GM18498 (cell line): ENCODE measurements around the gene MEGF9.

Experiments
- ATAC-seq: cut with Tn5 transposase; IDR thresholded peaks from one replicate; pipeline ENCODE4 v1.9.1; 2021; ENCODE audit warnings: mild to moderate bottlenecking, moderate library complexity; ENCODE audit not compliant: unreplicated experiment

Gene MEGF9

DNA sequence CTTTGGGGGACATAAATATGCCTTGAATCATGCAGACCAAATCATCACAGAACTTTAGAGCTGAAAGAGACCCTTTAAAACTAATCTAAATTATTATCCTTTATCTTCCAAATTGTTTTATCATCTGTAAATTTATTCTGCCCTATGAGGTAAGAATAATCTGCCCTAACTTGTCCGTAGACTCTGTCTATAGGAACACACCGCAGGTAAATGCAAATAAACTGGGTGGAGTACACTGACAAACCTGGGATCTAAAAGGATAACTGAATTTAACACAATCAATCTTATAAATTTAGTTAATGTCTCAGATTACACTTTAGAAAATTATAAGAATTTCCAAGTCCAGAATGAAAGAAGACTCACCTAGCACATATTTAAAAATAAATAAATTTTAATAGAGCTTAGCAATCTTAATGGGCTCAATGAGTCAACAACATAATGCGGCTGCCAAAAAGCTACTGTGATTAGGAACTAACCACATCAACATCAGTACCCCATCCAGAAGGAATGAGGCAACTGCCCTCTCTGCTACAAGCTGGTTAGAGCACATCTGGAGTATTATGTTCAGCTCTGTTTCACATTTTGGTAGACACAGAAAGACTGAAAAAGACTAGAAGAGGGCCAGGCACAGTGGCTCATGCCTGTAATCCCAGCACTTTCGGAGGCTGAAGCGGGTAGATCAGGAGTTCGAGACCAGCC is 5.6 kb downstream of the MEGF9 start:
- ATAC-seq: no peak

- ATAC-seq: no peak
These were observed 7.1 kb downstream of the MEGF9 start for GRCh38 chr9:120707170-120707569.

DNA sequence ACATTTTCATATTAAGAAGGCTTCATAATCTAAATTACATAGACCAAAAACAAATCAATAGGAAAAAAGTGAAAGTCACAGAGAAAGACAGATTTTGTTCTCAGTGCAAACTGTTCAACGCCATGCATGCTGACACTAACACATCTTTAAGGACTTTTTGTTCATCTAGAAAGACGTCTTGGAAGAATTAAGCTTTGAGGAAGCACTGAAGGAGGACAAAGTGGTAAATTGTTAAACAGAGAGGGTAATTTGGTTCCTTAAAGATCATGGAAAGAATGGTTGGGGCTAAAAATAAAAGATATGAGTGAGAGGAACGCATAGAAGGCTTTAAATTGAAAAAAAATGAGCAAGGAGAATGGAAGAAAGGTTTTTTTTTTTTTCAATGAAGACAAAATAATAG is 9.1 kb downstream of the MEGF9 start:
- no peak for ATAC-seq

DNA sequence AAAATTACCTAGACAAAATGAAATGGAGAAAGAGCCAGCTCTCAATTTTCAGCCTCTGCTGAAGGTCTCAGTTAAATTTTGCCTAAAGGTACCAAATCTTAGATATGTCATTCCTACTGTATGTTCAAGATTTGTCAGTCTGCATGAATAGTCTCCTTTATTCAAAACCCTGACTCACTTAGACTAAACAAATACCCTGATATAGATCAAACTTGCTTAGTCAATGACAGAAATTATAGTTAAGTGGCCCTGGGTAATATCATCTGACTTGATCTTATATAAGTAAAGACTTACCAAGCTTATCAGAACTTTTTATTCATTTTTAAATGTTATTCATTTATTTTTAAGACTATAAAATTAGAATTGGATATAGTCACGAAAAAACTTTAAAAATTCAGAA is 12.2 kb downstream of the MEGF9 start:
- no peak for ATAC-seq

GRCh38 chr9:120701248-120701647 is 13.0 kb downstream of the MEGF9 start:
- ATAC-seq: no peak

DNA sequence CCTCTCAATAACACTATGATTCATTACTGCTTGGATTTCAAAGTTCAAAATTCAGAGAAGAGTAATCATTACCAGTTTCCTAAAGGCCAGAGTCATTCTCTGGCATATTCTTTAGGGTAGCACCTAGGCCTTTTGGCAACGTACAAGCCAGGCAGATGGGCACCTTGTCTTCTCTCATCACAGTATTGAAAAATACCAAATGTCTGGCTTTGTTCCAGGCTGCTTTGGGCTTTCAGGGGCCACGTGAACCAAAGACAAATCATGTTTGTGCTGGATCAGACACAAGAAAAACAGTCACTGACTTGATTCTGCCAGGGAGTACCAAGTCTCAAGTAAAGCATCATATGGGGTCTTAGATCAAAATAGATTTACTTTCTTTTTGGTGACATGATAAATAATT is 15.5 kb downstream of the MEGF9 start:
- ATAC-seq: no peak

GRCh38 chr9:120697448-120697847 is 16.8 kb downstream of the MEGF9 start:
- no peak for ATAC-seq

GRCh38 chr9:120696551-120697230 is 17.6 kb downstream of the MEGF9 start:
- ATAC-seq: no peak

- no peak for ATAC-seq
These were observed 19.7 kb downstream of the MEGF9 start for GRCh38 chr9:120694559-120694958.

DNA sequence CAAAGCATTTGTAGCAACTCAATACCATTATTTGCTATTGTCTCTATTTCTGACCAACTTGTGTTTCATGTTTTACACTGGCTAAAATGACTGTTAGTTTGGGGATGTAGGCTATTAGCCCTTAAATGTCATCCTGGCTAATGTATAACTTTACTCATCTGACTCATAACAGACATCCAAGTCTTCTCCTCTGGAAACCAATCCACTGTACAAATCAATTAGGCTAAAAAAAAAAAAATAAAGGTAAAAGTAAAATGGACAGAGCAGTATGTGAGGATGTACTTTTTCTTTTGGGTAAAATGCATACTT is 20.6 kb downstream of the MEGF9 start:
- ATAC-seq: peak; percentile 57

GRCh38 chr9:120692901-120693699 is 21.2 kb downstream of the MEGF9 start:
- ATAC-seq: peak; percentile 74

DNA sequence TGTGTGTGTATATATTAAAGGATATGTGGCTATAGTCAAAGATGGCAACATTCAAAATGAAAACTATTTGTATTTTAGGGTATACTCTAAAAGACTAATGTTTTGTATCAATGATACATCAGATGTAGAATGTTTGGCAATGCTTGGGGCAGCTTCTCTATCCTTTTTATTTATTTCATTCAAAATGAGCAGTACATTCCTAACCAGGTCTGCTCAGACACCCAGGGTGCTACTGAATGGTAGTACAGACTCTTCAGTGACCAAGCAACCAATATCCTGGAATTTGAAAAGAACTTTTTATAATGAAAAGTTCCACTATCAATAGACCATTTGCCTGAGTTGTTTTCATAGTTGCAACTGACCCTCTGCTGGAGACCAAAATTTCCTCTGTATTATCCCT is 23.9 kb downstream of the MEGF9 start:
- no peak for ATAC-seq

- no peak for ATAC-seq
These were observed 24.4 kb downstream of the MEGF9 start for GRCh38 chr9:120689860-120690259.

DNA sequence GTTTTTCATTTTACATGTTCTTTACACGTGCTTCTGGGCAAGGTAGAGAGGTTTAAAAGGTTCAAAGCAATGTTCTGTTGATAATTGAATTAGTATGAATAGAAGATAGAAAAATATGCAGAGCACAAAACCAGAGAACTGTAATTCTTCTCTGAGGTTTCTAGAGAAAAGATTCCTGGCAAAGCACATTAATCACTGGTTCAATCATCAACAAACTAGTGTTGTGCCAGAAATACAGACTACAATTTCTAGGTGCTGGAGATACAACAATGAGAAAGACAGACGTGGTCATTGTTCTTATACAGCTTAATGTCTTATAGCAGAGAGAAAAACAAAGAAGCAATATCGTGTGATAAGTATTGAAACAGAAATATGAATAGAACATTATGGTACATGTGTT is 25.5 kb downstream of the MEGF9 start:
- ATAC-seq: no peak

GRCh38 chr9:120683150-120683549 is 31.1 kb downstream of the MEGF9 start:
- no peak for ATAC-seq

DNA sequence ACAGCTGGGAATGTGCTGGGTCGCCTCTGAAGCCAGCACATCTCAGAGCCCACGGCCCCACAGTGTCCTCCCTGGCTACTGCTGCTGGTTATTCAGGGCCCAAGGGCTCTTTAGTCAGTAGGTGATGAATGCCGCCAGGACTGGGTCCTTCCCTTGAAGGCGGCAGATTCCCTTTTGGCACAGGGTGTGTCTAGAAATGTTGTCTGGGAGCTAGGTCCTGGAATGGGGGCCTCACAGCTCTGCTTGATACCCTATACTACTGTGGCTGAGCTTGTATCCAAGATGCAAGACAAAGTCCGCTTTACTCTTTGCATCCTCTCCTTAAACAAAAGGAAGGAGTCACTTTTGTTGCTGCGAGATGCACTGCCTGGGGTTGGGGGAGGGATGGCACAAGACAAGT is 33.1 kb downstream of the MEGF9 start:
- ATAC-seq: no peak

DNA sequence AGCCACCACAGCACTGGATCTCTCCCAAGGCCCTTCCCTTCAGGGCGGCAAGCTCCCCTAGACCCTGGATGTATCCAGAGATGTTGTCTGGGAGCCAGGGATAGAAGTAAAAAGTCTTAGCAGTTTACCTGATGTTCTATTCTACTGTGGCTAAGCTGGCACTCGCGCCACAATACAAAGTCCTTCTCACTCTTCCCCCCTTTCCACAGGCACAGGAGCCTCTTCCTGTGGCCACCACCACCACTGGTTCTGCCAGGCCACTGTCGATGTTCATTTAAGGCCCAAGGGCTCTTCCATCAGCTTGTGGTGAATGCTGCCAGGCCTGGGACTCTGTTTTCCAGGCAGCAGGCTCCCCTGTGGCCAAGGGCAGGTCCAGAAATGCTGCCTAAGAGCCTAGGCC is 33.7 kb downstream of the MEGF9 start:
- no peak for ATAC-seq

DNA sequence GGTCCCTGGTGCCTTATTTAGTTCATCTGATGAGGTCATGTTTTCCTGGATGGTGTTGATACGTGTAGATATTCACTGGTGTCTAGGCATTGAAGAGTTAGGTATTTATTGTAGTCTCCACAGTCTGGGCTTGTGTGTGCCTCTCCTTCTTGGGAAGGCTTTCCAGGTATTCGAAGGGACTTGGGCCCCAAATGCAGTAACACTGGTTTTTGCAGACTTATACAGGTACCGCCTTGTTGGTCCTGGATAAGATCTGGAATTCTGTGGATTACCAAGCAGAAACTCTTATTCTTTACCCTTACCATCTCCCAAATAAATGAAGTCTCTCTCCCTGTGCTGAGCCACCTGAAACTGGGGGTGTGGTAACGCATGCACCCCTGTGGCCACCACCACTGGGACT is 34.1 kb downstream of the MEGF9 start:
- no peak for ATAC-seq

DNA sequence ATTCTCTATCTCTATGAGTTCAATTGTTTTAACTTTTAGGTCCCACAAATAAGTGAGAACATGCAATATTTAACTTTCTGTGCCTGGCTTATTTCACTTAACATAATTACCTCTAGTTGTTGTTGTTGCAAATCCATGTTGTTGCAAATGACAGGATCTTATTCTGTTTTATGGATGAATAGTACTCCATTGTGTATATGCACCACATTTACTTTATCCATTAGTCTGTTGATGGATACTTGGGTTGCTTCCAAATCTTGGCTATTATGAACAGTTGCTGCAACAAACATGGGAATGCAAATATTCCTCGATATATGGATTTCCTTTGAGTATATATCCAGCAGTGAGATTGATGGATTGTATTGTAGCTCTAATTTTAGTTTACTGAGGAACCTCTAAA is 36.3 kb downstream of the MEGF9 start:
- no peak for ATAC-seq

DNA sequence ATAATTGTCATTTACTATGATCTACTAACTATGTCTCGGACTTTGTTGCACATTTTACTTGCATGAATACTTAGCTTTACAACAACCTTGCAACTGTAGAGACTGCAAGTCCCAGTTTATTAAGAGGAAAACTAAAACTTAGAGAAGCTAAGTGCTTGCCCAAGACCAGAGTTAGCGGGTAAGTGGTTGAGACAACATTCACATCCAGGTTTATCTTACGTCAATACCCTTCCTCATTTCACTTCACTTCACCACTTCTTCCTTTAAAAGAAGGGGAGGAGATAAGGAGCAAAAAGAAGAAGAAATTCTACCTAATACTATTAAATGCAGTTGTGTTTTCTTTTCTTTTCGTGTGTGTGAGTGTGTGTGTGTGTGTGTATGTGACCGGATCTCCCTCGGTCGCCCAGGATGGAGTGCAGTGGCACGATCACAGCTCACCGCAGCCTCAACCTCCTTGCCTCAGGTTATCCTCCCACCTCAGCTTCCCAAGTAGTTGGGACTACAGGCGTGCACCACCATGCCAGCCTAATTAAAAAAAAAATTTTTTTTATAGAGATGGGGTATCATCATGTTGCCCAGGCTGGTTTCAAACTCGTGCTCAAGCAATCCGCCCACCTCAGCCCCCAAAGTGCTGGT is 37.4 kb downstream of the MEGF9 start:
- ATAC-seq: no peak

DNA sequence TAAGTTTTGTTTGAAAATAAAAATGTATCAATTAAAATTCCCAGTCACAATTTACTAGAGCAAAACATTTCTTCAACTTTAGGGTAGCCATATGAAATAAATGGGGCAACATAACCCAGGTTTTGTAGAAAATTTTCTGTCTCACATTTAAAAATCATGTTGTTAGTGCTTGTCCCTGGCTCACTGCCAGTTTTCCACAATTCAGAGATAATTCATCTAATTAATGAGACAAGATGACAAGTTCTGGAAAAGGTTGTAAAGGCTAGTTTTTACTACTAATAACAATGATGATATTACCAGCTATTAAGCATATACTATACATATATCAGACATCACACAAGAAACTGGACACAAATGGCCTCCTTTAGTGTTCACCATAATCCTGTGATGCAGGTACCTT is 45.9 kb downstream of the MEGF9 start:
- no peak for ATAC-seq

GRCh38 chr9:120663950-120664349 is 50.3 kb downstream of the MEGF9 start:
- no peak for ATAC-seq
